Neural cell (in vitro differentiated cells): ENCODE data around the gene MYOCOS.

Source experiments
- EP300 ChIP-seq: fragments of 450-650 bp; conservative IDR thresholded peaks from 2 replicates; pipeline ENCODE4 v1.6.1; 2014; ENCODE audit warnings: antibody characterized with exemption, mild to moderate bottlenecking, moderate library complexity; ENCODE audit not compliant: poor library complexity, severe bottlenecking
- TF ChIP-seq, protein P1 (sequence below): fragments of 450-650 bp; IDR thresholded peaks from 2 replicates; pipeline ENCODE4 v1.5.1; 2014; ENCODE audit warnings: antibody characterized with exemption, mild to moderate bottlenecking, moderate library complexity; ENCODE audit not compliant: poor library complexity, severe bottlenecking

DNA sequence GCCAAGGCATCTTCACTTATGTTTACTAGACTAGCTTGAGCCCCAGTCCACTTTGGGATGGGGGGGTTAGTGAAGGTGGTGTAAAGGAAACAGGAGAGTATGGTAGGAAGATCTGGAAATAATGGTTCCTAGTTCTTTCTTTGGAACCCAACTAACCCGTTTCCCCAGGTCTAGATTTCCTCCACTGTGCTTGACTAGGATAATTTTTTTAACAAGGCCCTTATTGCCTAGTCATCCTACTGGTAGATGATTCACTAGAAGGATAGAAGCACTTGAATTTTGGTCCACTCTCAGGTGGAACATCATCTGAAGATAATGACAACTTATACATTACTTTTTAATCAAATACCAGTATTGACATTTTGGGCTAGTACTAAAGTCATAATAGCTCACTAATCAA, 45.9 kb upstream of the MYOCOS start:
- TF ChIP-seq, protein P1, sequence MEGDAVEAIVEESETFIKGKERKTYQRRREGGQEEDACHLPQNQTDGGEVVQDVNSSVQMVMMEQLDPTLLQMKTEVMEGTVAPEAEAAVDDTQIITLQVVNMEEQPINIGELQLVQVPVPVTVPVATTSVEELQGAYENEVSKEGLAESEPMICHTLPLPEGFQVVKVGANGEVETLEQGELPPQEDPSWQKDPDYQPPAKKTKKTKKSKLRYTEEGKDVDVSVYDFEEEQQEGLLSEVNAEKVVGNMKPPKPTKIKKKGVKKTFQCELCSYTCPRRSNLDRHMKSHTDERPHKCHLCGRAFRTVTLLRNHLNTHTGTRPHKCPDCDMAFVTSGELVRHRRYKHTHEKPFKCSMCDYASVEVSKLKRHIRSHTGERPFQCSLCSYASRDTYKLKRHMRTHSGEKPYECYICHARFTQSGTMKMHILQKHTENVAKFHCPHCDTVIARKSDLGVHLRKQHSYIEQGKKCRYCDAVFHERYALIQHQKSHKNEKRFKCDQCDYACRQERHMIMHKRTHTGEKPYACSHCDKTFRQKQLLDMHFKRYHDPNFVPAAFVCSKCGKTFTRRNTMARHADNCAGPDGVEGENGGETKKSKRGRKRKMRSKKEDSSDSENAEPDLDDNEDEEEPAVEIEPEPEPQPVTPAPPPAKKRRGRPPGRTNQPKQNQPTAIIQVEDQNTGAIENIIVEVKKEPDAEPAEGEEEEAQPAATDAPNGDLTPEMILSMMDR, result no peak
- TF ChIP-seq EP300, result no peak
